ENCODE measurements around the gene PROM1.

PROM1 gene

GRCh38 chr4:16106956-16107355 lies 23.1 kb upstream of the PROM1 start:
- no peak overlapping the region for H2AFZ ChIP-seq (ENCODE audit: low read length)
- no peaks in the 10 kb centered on the region for H3F3A ChIP-seq (ENCODE audit: insufficient read depth, low read length)
- H4K20me1 ChIP-seq (ENCODE audit: insufficient read depth, low read length), result no peaks in the 10 kb centered on the region
- no peaks in the 10 kb centered on the region for H3K27me3 ChIP-seq (replicated peaks; ENCODE audit: insufficient read depth, low read length)
- no peaks in the 10 kb centered on the region for H3K9me3 ChIP-seq (replicated peaks; ENCODE audit: insufficient read depth, low read length)
- no peak overlapping the region for H3K9ac ChIP-seq (ENCODE audit: low read length)
- no peak for DNase-seq
- H3K36me3 ChIP-seq (replicated peaks; ENCODE audit: insufficient read depth, low read length), result no peaks in the 10 kb centered on the region
- no peaks in the 10 kb centered on the region for H3K79me2 ChIP-seq (ENCODE audit: low read length)
- TF ChIP-seq EZH2phosphoT487 (IDR thresholded peaks at IDR 0.05; ENCODE audit: low read length) (no peak), EZH2 (optimal IDR thresholded peaks at IDR 0.05; ENCODE audit: low read depth, low read length) (no peak)
- no peak overlapping the region for H3K4me3 ChIP-seq (ENCODE audit: low read length)
- no peak overlapping the region for H3K27ac ChIP-seq (ENCODE audit: low read length)
- H3K4me2 ChIP-seq (ENCODE audit: low read depth, low read length), result no peak overlapping the region
- no peaks in the 10 kb centered on the region for H3K4me1 ChIP-seq (ENCODE audit: low read length)
- H3K9me2 ChIP-seq (replicated peaks; ENCODE audit: insufficient read depth, low read length), result no peaks in the 10 kb centered on the region

- Histone ChIP-seq H3K9ac (ENCODE audit: low read length) (no peak overlapping the region), H3F3A (ENCODE audit: insufficient read depth, low read length) (no peaks in the 10 kb centered on the region), H3K4me3 (ENCODE audit: low read length) (no peak overlapping the region), H3K27ac (ENCODE audit: low read length) (no peak overlapping the region), H3K9me2 (replicated peaks; ENCODE audit: insufficient read depth, low read length) (no peaks in the 10 kb centered on the region), H3K4me1 (ENCODE audit: low read length) (no peaks in the 10 kb centered on the region), H3K9me3 (replicated peaks; ENCODE audit: insufficient read depth, low read length) (no peaks in the 10 kb centered on the region), H4K20me1 (ENCODE audit: insufficient read depth, low read length) (no peaks in the 10 kb centered on the region), H3K4me2 (ENCODE audit: low read depth, low read length) (no peak overlapping the region), H3K79me2 (ENCODE audit: low read length) (no peaks in the 10 kb centered on the region), H3K36me3 (replicated peaks; ENCODE audit: insufficient read depth, low read length) (no peaks in the 10 kb centered on the region), H2AFZ (ENCODE audit: low read length) (no peak overlapping the region), H3K27me3 (replicated peaks; ENCODE audit: insufficient read depth, low read length) (no peaks in the 10 kb centered on the region)
- no peak for DNase-seq
- TF ChIP-seq EZH2phosphoT487 (IDR thresholded peaks at IDR 0.05; ENCODE audit: low read length) (no peak), EZH2 (optimal IDR thresholded peaks at IDR 0.05; ENCODE audit: low read depth, low read length) (no peak)
- TF ChIP-seq, protein P1, sequence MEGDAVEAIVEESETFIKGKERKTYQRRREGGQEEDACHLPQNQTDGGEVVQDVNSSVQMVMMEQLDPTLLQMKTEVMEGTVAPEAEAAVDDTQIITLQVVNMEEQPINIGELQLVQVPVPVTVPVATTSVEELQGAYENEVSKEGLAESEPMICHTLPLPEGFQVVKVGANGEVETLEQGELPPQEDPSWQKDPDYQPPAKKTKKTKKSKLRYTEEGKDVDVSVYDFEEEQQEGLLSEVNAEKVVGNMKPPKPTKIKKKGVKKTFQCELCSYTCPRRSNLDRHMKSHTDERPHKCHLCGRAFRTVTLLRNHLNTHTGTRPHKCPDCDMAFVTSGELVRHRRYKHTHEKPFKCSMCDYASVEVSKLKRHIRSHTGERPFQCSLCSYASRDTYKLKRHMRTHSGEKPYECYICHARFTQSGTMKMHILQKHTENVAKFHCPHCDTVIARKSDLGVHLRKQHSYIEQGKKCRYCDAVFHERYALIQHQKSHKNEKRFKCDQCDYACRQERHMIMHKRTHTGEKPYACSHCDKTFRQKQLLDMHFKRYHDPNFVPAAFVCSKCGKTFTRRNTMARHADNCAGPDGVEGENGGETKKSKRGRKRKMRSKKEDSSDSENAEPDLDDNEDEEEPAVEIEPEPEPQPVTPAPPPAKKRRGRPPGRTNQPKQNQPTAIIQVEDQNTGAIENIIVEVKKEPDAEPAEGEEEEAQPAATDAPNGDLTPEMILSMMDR (IDR thresholded peaks at IDR 0.05; ENCODE audit: low read length), result no peak
Measured at GRCh38 chr4:16104520-16104919, 20.7 kb upstream of the PROM1 start.

GRCh38 chr4:16102356-16102755 lies 18.5 kb upstream of the PROM1 start:
- no peak for DNase-seq
- Histone ChIP-seq H3K27ac (ENCODE audit: low read length) (no peak overlapping the region), H3F3A (ENCODE audit: insufficient read depth, low read length) (no peaks in the 10 kb centered on the region), H3K4me2 (ENCODE audit: low read depth, low read length) (no peak overlapping the region), H3K79me2 (ENCODE audit: low read length) (no peaks in the 10 kb centered on the region), H3K36me3 (replicated peaks; ENCODE audit: insufficient read depth, low read length) (no peaks in the 10 kb centered on the region), H3K27me3 (replicated peaks; ENCODE audit: insufficient read depth, low read length) (no peaks in the 10 kb centered on the region), H3K9me3 (replicated peaks; ENCODE audit: insufficient read depth, low read length) (no peaks in the 10 kb centered on the region), H3K9me2 (replicated peaks; ENCODE audit: insufficient read depth, low read length) (no peaks in the 10 kb centered on the region), H3K4me1 (ENCODE audit: low read length) (no peaks in the 10 kb centered on the region), H3K4me3 (ENCODE audit: low read length) (no peak overlapping the region), H4K20me1 (ENCODE audit: insufficient read depth, low read length) (no peaks in the 10 kb centered on the region), H3K9ac (ENCODE audit: low read length) (no peak overlapping the region), H2AFZ (ENCODE audit: low read length) (no peak overlapping the region)
- TF ChIP-seq, protein P1 (IDR thresholded peaks at IDR 0.05; ENCODE audit: low read length), result no peak
- no peak for TF ChIP-seq EZH2 (optimal IDR thresholded peaks at IDR 0.05; ENCODE audit: low read depth, low read length)
- no peak for TF ChIP-seq EZH2phosphoT487 (IDR thresholded peaks at IDR 0.05; ENCODE audit: low read length)

- no peak overlapping the region for H3K4me2 ChIP-seq (ENCODE audit: low read depth, low read length)
- no peaks in the 10 kb centered on the region for H3K79me2 ChIP-seq (ENCODE audit: low read length)
- H3K9ac ChIP-seq (ENCODE audit: low read length), result no peak overlapping the region
- H3K4me3 ChIP-seq (ENCODE audit: low read length), result no peak overlapping the region
- no peaks in the 10 kb centered on the region for H3K9me3 ChIP-seq (replicated peaks; ENCODE audit: insufficient read depth, low read length)
- TF ChIP-seq, protein P1 (IDR thresholded peaks at IDR 0.05; ENCODE audit: low read length), result no peak
- no peak for TF ChIP-seq EZH2 (optimal IDR thresholded peaks at IDR 0.05; ENCODE audit: low read depth, low read length)
- TF ChIP-seq EZH2phosphoT487 (IDR thresholded peaks at IDR 0.05; ENCODE audit: low read length), result no peak
- no peaks in the 10 kb centered on the region for H3F3A ChIP-seq (ENCODE audit: insufficient read depth, low read length)
- H3K36me3 ChIP-seq (replicated peaks; ENCODE audit: insufficient read depth, low read length), result no peaks in the 10 kb centered on the region
- H3K27me3 ChIP-seq (replicated peaks; ENCODE audit: insufficient read depth, low read length), result no peaks in the 10 kb centered on the region
- no peak for DNase-seq
- no peaks in the 10 kb centered on the region for H3K4me1 ChIP-seq (ENCODE audit: low read length)
- no peak overlapping the region for H2AFZ ChIP-seq (ENCODE audit: low read length)
- H4K20me1 ChIP-seq (ENCODE audit: insufficient read depth, low read length), result no peaks in the 10 kb centered on the region
- H3K27ac ChIP-seq (ENCODE audit: low read length), result no peak overlapping the region
- no peaks in the 10 kb centered on the region for H3K9me2 ChIP-seq (replicated peaks; ENCODE audit: insufficient read depth, low read length)
Measured at GRCh38 chr4:16100833-16101232, 17.0 kb upstream of the PROM1 start.
